NOMO-1 treated with DMSO at 0.1 percent for 48 hours (cell line): ENCODE data around the gene PLCG1.
"Not testable (repeated sequence)": the region's sequence is repeated elsewhere in the genome, so short reads cannot be mapped to it uniquely, and the experiment has no call there.

Source experiments
- DNase-seq: peaks from one replicate; lab custom pipeline; 2025; ENCODE audit not compliant: unreplicated experiment; lab: John Stamatoyannopoulos, UW

Gene PLCG1

DNA sequence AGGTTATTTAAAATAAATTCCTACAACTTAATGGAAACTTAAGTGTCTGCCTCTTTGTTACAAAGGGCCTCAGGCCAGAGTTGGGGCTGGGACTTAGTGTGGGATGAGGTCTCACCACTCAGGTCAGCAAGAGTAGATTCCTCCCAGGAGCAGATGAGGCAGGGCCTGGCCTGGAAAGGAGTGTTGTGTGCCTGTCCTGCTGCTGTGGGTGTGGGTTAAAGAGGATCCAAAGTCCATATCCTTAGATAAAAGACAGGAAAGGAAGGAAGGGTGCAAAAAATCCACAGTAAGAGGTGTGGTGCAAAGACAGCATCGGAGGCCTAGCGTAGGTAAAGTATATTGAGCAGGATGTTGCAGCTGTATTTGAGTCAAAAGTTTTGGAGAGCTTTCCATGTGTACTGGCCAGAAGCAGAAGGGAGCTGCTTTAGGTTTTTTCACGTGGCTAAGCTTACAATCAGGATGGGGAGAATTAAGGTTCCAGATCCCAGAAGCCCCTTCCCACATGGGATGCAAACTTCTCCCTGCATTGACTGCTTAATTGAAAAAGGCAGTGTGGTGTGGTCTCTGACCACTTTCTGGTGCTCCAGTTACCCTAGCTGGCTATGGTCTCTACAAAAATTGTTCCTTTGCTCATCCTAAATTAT is 12.8 kb upstream of the PLCG1 start:
- DNase-seq = no peak

GRCh38 chr20:41125530-41126457 is 11.5 kb upstream of the PLCG1 start:
- no peak for DNase-seq

DNA sequence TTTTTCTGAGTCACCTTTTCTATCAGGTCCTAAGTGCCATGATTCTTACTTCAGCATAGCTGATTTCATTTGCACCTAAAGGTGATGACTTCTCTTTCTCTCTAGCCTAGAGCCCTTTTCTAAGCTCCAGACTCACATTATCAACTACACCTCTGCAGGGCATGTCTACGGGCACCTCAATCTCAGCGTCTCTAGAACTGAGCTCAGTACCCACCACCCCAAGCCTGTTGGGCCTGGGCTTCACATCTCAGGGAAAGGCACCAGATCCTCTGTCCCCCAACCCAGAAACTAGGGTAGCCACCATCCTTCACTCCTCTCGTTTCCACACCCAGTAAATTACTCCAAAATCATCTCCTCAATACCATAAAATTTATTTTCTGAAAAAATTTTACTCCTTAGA is 10.6 kb upstream of the PLCG1 start:
- DNase-seq = no peak

DNA sequence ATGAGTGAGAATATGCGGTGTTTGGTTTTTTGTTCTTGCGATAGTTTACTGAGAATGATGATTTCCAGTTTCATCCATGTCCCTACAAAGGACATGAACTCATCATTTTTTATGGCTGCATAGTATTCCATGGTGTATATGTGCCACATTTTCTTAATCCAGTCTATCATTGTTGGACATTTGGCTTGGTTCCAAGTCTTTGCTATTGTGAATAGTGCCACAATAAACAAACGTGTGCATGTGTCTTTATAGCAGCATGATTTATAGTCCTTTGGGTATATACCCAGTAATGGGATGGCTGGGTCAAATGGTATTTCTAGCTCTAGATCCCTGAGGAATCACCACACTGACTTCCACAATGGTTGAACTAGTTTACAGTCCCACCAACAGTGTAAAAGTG is 9.0 kb upstream of the PLCG1 start:
- not testable (repeated sequence) for DNase-seq

DNA sequence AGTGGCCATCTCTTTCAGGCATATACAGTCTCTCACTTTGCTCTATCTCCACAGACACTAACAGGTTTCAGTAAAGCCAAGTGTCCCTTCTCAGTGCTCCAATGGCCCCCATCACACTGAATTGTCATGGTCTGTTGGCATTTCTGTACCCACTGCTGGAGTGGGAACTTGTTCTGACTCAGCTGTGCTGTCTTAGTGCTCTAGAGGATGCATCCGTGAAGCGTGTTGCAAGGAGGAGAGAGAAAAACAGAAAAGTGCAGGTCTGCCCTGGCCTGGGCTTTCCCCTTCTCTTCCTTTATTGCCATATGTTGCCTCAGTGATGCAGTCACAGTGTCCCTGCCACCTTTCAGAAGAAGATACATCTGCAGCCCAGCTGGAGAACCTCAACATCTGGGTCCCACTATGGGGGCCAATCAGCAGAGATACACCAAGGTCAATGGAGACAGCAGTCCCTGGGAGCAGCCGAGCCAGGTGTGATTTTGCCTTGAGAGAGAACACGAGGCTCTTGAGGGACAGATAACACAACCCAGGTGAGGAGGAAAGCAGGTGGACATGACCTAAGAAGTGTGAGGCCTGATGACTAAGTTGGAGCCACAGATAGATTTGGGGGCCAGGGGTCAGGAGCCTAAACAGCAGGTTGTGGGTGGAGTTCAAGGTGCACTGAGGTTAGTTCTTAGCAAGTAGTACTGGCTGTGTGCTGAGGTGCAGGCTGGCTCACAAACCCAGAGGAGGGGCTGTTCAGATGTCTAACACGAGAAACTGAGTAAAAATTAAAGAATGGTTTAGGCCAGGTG is 5.6 kb upstream of the PLCG1 start:
- DNase-seq = no peak

- not testable (repeated sequence) for DNase-seq
Observed at GRCh38 chr20:41132388-41132775, 5.0 kb upstream of the PLCG1 start.

DNA sequence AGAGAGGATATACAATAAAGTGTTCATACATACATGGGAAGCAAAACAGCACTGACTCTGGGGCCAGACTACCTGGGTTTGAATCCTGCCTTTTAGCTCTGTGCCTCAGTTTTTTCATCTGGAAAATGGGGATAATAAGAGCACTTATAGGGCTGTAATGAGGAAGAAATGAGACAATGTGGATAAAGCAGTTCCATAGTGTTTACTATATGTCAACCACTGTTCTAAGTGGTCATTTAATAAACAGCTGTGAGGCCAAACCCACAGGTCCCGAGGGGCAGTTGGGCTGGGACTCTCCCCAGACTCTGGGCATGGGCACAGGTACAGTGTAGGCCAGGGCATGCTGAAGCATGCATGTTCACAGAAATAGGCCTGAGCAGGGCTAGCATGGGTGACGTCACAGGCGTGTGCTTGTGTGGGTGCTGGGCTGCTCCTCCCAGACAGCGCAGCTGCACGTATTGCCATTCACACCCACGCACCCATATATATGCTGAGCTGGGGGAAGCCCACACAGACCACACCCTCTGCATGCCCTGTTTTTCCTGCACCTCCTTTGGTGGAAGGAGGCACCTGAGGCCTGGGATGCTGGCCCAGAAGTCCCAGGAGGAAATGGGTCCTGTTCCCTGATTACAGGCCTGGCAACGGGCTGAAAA is 3.5 kb upstream of the PLCG1 start:
- DNase-seq = no peak

- DNase-seq = no peak
Observed at GRCh38 chr20:41134362-41135186, 2.8 kb upstream of the PLCG1 start.

- DNase-seq = peak; percentile 36
Observed at GRCh38 chr20:41135187-41135887, 2.0 kb upstream of the PLCG1 start.

- DNase-seq = no peak
Observed at GRCh38 chr20:41135888-41136679, 1.3 kb upstream of the PLCG1 start.

DNA sequence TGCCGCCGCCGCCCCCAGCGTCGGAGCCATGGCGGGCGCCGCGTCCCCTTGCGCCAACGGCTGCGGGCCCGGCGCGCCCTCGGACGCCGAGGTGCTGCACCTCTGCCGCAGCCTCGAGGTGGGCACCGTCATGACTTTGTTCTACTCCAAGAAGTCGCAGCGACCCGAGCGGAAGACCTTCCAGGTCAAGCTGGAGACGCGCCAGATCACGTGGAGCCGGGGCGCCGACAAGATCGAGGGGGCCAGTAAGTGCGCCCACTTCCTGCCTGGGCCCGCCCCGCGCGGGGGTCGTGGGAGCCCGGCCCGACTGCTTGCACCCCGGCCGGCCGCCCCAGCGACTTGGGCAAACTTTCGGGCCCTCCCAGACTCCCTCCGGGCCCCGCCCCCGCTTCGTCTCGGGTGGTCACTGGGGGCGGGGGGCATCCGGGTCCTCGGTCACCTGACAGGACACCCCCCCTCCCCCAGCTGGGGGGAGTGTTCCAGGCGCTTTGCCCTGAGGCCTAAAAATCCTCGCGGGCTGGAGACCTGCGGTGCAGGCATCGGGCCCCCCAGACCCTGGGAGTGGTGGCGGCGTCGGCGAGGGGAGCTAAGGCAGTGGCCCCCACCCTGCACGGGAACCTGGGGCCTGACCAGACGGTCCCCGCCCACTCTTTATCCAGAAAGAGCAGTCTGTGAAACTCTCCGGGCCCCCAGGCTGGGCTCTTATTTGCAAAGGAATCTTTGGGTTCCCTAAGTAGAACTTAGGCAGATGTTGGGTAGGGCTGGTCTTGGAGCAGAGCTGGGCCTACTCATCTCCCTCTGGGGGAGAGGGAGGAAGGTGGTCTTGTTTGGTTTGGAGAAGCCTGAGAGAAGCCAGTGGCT is 501 bp downstream of the PLCG1 start:
- no peak for DNase-seq

DNA sequence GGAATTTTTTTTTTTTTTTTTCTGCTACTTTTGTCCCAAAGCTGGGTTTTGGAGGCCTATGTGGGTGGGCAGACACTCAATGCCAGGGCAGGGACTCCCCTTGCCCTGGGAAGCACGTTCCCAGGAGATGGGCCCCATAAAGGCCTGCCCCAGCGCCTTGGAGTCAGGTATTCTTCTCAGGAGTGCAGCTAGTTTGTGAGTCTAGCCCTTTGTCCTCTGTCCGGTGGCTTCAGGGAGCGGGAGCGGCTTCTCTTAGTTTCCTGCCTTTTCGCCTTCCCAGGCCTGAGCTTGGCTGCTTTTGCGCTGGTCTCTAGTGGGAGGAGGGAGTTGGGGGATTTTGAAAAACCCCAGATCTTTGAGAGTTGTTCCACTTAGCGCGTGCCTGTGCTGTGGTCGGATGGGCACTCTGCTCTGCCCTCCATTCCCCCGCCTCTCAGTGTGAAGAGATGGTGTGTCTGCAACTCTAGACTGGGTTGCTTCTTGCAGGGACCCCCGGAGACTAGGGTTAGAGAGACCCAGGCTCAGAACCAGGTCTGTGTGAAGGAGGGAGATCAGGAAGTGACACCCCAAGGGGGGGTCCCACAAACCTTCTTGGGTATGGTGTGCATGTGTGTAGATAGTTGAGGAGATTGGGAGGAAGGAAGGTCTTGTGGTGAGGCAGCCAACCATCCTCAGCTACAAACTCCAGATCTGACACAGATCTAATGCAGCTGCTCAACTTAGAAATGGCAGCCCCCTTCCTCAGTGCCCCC is 1.3 kb downstream of the PLCG1 start:
- no peak for DNase-seq

DNA sequence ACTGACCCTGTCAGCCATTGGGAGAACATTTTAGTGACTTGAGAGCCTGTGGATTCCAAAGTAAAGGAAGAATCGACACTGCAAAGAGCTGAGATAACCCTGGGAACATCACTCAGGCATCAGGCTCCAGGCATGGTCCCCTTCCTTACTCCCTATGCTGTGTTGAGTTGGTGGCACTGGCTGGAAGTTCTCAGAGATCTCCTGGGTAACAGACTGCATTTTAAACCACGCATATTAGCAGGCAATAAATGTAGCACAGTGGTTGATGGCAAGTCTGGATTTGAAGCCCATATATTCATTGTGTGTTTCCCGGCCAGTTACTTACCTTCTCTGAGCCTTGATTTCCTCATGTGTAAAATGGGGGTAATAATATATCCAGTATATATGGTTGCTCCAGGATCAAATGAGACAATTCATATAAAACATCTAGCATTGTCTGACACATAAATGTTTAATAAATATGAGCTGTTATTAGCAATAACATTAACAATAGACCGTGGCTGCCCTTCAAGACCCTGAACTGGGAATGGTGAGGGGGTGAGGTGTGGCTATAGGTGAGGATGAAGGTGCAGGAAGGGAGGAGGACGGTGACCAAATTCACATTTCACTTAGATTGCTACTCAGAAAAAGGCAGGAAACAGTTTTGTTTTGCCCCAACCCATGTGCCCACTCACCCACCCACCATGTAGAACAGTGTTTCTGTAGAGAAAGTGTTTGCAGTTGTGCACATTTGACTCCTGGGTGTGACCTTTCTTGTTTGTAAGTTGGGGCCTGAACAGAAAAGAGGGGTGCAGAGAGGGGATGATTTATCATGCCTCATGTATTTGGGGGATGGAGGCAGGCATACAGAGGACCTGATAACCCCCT is 2.1 kb downstream of the PLCG1 start:
- DNase-seq = no peak

DNA sequence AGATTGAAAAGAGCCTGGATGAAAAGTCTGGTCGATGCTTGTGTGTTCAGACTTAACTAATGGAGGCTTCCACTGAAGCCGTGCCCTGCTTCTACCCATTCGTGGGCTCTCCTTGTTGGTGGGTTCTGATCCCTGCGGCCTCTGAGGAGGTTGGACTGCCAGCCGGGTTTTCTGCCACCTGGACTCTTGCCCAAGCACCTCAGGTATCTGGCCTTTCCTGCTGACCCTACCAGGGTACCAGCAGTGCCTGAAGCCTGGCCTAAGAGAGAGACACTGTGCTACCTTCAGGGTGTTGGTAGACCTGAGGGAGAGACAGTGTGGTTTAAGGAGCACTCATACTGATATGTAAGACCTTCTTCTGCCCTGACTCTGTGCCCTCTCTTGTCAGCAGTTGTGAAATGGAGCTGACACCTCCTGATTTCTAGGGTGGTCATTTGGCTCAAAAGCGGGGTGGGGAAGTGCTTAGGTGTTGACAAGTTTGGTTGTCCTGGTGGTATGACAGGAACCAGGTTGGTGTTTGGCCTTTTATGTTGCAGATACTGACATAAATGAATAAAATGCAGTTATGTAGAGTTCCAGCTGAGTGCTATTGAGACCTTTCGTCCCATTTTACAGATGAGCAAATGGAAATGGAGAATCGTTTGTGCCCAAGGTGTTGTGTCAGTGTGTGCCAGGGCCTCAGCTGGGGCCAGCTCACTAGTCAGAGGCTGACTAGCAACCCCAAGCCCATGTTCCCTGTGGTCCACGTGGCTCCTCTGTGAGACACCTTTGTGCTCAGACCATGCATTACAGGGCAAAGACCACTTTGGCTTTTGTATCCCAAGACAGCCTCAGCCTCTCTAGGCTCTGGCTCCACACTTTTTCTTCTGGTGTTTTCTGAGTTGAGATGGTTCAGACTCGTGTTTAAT is 3.1 kb downstream of the PLCG1 start:
- no peak for DNase-seq

- DNase-seq = no peak
Observed at GRCh38 chr20:41141153-41141815, 3.9 kb downstream of the PLCG1 start.
